ENCODE data around the gene CPA2.
"Not testable (repeated sequence)": the region's sequence is repeated elsewhere in the genome, so short reads cannot be mapped to it uniquely, and the experiment has no call there.

Gene CPA2

GRCh38 chr7:130232209-130232608 is 34.5 kb upstream of the CPA2 start:
- H3K27me3 ChIP-seq (ENCODE audit: control insufficient read depth, insufficient read depth, low read length): no peaks in the 10 kb centered on the region
- H3K9me3 ChIP-seq (ENCODE audit: control insufficient read depth, low read length): no peaks in the 10 kb centered on the region
- H3K4me3 ChIP-seq (ENCODE audit: low read length): no peak overlapping the region
- peaks cover 13% of the 10 kb centered on the region for H3K4me1 ChIP-seq (ENCODE audit: control insufficient read depth, insufficient read depth, low read length)
- H3K36me3 ChIP-seq (ENCODE audit: control insufficient read depth, insufficient read depth, low read length): no peaks in the 10 kb centered on the region
- H3K9ac ChIP-seq (ENCODE audit: low read length): no peak overlapping the region

GRCh38 chr7:130234078-130234477 is 32.6 kb upstream of the CPA2 start:
- Histone ChIP-seq H3K27me3 (ENCODE audit: control insufficient read depth, insufficient read depth, low read length) (no peaks in the 10 kb centered on the region), H3K9ac (ENCODE audit: low read length) (no peak overlapping the region), H3K9me3 (ENCODE audit: control insufficient read depth, low read length) (no peaks in the 10 kb centered on the region), H3K4me3 (ENCODE audit: low read length) (no peak overlapping the region), H3K36me3 (ENCODE audit: control insufficient read depth, insufficient read depth, low read length) (no peaks in the 10 kb centered on the region), H3K4me1 (ENCODE audit: control insufficient read depth, insufficient read depth, low read length) (peaks cover 13% of the 10 kb centered on the region)

- not testable (repeated sequence) for H3K4me3 ChIP-seq (ENCODE audit: low read length); H3K9me3 ChIP-seq (ENCODE audit: control insufficient read depth, low read length)
These were observed 30.3 kb upstream of the CPA2 start for GRCh38 chr7:130236361-130236760.

GRCh38 chr7:130240240-130240639 is 26.4 kb upstream of the CPA2 start:
- H3K9ac ChIP-seq (ENCODE audit: low read length): no peak overlapping the region
- no peak overlapping the region for H3K4me3 ChIP-seq (ENCODE audit: low read length)
- no peaks in the 10 kb centered on the region for H3K27me3 ChIP-seq (ENCODE audit: control insufficient read depth, insufficient read depth, low read length)
- no peaks in the 10 kb centered on the region for H3K4me1 ChIP-seq (ENCODE audit: control insufficient read depth, insufficient read depth, low read length)
- no peaks in the 10 kb centered on the region for H3K9me3 ChIP-seq (ENCODE audit: control insufficient read depth, low read length)
- H3K36me3 ChIP-seq (ENCODE audit: control insufficient read depth, insufficient read depth, low read length): no peaks in the 10 kb centered on the region

More at GRCh38 chr7:130236361-130236760, 30.3 kb upstream of the CPA2 start:
- H3K4me1 ChIP-seq (ENCODE audit: control insufficient read depth, insufficient read depth, low read length): peaks cover 13% of the 10 kb centered on the region
- not testable (repeated sequence) for H3K36me3 ChIP-seq (ENCODE audit: control insufficient read depth, insufficient read depth, low read length); H3K27me3 ChIP-seq (ENCODE audit: control insufficient read depth, insufficient read depth, low read length); H3K9ac ChIP-seq (ENCODE audit: low read length)

GRCh38 chr7:130242198-130243014 is 24.3 kb upstream of the CPA2 start:
- H3K9ac ChIP-seq (ENCODE audit: low read length): no peak overlapping the region
- H3K4me3 ChIP-seq (ENCODE audit: low read length): no peak overlapping the region
- no peaks in the 10 kb centered on the region for H3K27me3 ChIP-seq (ENCODE audit: control insufficient read depth, insufficient read depth, low read length)
- no peaks in the 10 kb centered on the region for H3K36me3 ChIP-seq (ENCODE audit: control insufficient read depth, insufficient read depth, low read length)
- H3K9me3 ChIP-seq (ENCODE audit: control insufficient read depth, low read length): no peaks in the 10 kb centered on the region
- no peaks in the 10 kb centered on the region for H3K4me1 ChIP-seq (ENCODE audit: control insufficient read depth, insufficient read depth, low read length)

GRCh38 chr7:130243486-130243885 is 23.2 kb upstream of the CPA2 start:
- H3K9ac ChIP-seq (ENCODE audit: low read length); H3K4me1 ChIP-seq (ENCODE audit: control insufficient read depth, insufficient read depth, low read length); H3K4me3 ChIP-seq (ENCODE audit: low read length); H3K36me3 ChIP-seq (ENCODE audit: control insufficient read depth, insufficient read depth, low read length); H3K9me3 ChIP-seq (ENCODE audit: control insufficient read depth, low read length); H3K27me3 ChIP-seq (ENCODE audit: control insufficient read depth, insufficient read depth, low read length): not testable (repeated sequence)

- H3K9me3 ChIP-seq (ENCODE audit: control insufficient read depth, low read length): not testable (repeated sequence)
These were observed 20.2 kb upstream of the CPA2 start for GRCh38 chr7:130246491-130246890.

GRCh38 chr7:130248842-130249241 is 17.8 kb upstream of the CPA2 start:
- not testable (repeated sequence) for H3K9ac ChIP-seq (ENCODE audit: low read length); H3K4me3 ChIP-seq (ENCODE audit: low read length); H3K36me3 ChIP-seq (ENCODE audit: control insufficient read depth, insufficient read depth, low read length); H3K4me1 ChIP-seq (ENCODE audit: control insufficient read depth, insufficient read depth, low read length); H3K27me3 ChIP-seq (ENCODE audit: control insufficient read depth, insufficient read depth, low read length); H3K9me3 ChIP-seq (ENCODE audit: control insufficient read depth, low read length)

More at GRCh38 chr7:130246491-130246890, 20.2 kb upstream of the CPA2 start:
- H3K27me3 ChIP-seq (ENCODE audit: control insufficient read depth, insufficient read depth, low read length); H3K36me3 ChIP-seq (ENCODE audit: control insufficient read depth, insufficient read depth, low read length); H3K4me3 ChIP-seq (ENCODE audit: low read length); H3K9ac ChIP-seq (ENCODE audit: low read length); H3K4me1 ChIP-seq (ENCODE audit: control insufficient read depth, insufficient read depth, low read length): not testable (repeated sequence)

GRCh38 chr7:130249626-130250025 is 17.0 kb upstream of the CPA2 start:
- H3K36me3 ChIP-seq (ENCODE audit: control insufficient read depth, insufficient read depth, low read length); H3K4me1 ChIP-seq (ENCODE audit: control insufficient read depth, insufficient read depth, low read length); H3K9ac ChIP-seq (ENCODE audit: low read length); H3K9me3 ChIP-seq (ENCODE audit: control insufficient read depth, low read length); H3K4me3 ChIP-seq (ENCODE audit: low read length); H3K27me3 ChIP-seq (ENCODE audit: control insufficient read depth, insufficient read depth, low read length): not testable (repeated sequence)

- no peaks in the 10 kb centered on the region for H3K27me3 ChIP-seq (ENCODE audit: control insufficient read depth, insufficient read depth, low read length)
- H3K36me3 ChIP-seq (ENCODE audit: control insufficient read depth, insufficient read depth, low read length): no peaks in the 10 kb centered on the region
- no peaks in the 10 kb centered on the region for H3K4me1 ChIP-seq (ENCODE audit: control insufficient read depth, insufficient read depth, low read length)
- H3K9me3 ChIP-seq (ENCODE audit: control insufficient read depth, low read length): no peaks in the 10 kb centered on the region
- H3K4me3 ChIP-seq (ENCODE audit: low read length): no peak overlapping the region
- no peak overlapping the region for H3K9ac ChIP-seq (ENCODE audit: low read length)
These were observed 12.1 kb upstream of the CPA2 start for GRCh38 chr7:130254555-130254954.

GRCh38 chr7:130256704-130257103 is 10.0 kb upstream of the CPA2 start:
- Histone ChIP-seq H3K27me3 (ENCODE audit: control insufficient read depth, insufficient read depth, low read length) (no peaks in the 10 kb centered on the region), H3K9ac (ENCODE audit: low read length) (no peak overlapping the region), H3K36me3 (ENCODE audit: control insufficient read depth, insufficient read depth, low read length) (no peaks in the 10 kb centered on the region), H3K4me1 (ENCODE audit: control insufficient read depth, insufficient read depth, low read length) (no peaks in the 10 kb centered on the region), H3K9me3 (ENCODE audit: control insufficient read depth, low read length) (no peaks in the 10 kb centered on the region), H3K4me3 (ENCODE audit: low read length) (no peak overlapping the region)

- H3K4me3 ChIP-seq (ENCODE audit: low read length): no peak overlapping the region
- H3K4me1 ChIP-seq (ENCODE audit: control insufficient read depth, insufficient read depth, low read length): no peaks in the 10 kb centered on the region
- no peaks in the 10 kb centered on the region for H3K27me3 ChIP-seq (ENCODE audit: control insufficient read depth, insufficient read depth, low read length)
- no peak overlapping the region for H3K9ac ChIP-seq (ENCODE audit: low read length)
- H3K9me3 ChIP-seq (ENCODE audit: control insufficient read depth, low read length): no peaks in the 10 kb centered on the region
- H3K36me3 ChIP-seq (ENCODE audit: control insufficient read depth, insufficient read depth, low read length): no peaks in the 10 kb centered on the region
These were observed 8.1 kb upstream of the CPA2 start for GRCh38 chr7:130258494-130259078.

Measured in mucosa of stomach (tissue), 1 donor.